Endodermal cell (in vitro differentiated cells): ENCODE measurements around the gene MRPL12. TPM values are rescaled to one million over a fixed set of nuclear protein-coding genes. Genes with fewer than 3 reads are reported as not detected.

Source experiments
- DNase-seq: peaks from one replicate; pipeline ENCODE4 v3.0.0-alpha.2; 2017
- H3K27ac ChIP-seq: 2 replicates; pipeline ENCODE4 v1.5.1; 2013; ENCODE audit warnings: mild to moderate bottlenecking, low read depth, low read length, moderate library complexity
- H3K27me3 ChIP-seq: 2 replicates; pipeline ENCODE4 v1.6.1; 2013; ENCODE audit warnings: mild to moderate bottlenecking, low read length, moderate library complexity; ENCODE audit not compliant: insufficient read depth, control insufficient read depth, poor library complexity, severe bottlenecking
- H3K36me3 ChIP-seq: 2 replicates; pipeline ENCODE4 v1.7.0; 2013; ENCODE audit warnings: mild to moderate bottlenecking, low read length, moderate library complexity; ENCODE audit not compliant: control insufficient read depth, insufficient read depth
- H3K4me1 ChIP-seq: one replicate; pipeline ENCODE4 v1.7.0; 2013; ENCODE audit warnings: low read length; ENCODE audit not compliant: control insufficient read depth, insufficient read depth
- H3K4me3 ChIP-seq: 2 replicates; pipeline ENCODE4 v1.5.1; 2013; ENCODE audit warnings: mild to moderate bottlenecking, low read length, moderate library complexity
- H3K9ac ChIP-seq: 2 replicates; pipeline ENCODE4 v1.6.1; 2013; ENCODE audit warnings: mild to moderate bottlenecking, low read length, moderate library complexity; ENCODE audit not compliant: poor library complexity, severe bottlenecking; ENCODE audit errors: extremely low read depth
- H3K9me3 ChIP-seq: 2 replicates; pipeline ENCODE4 v1.6.1; 2013; ENCODE audit warnings: mild to moderate bottlenecking, low read length, moderate library complexity; ENCODE audit not compliant: control insufficient read depth
- H3K27ac Mint-ChIP-seq: 2 replicates; pipeline ENCODE4 v1.8.0; 2020; ENCODE audit warnings: mixed read lengths
- H3K27me3 Mint-ChIP-seq: 2 replicates; pipeline ENCODE4 v1.8.0; 2021; ENCODE audit warnings: mild to moderate bottlenecking, mixed read lengths; ENCODE audit not compliant: insufficient read depth
- H3K36me3 Mint-ChIP-seq: 2 replicates; pipeline ENCODE4 v1.8.0; 2020; ENCODE audit warnings: low read depth, mixed read lengths
- H3K4me1 Mint-ChIP-seq: 2 replicates; pipeline ENCODE4 v1.8.0; 2020; ENCODE audit warnings: mixed read lengths
- H3K4me3 Mint-ChIP-seq: 2 replicates; pipeline ENCODE4 v1.8.0; 2020; ENCODE audit warnings: mild to moderate bottlenecking, moderate library complexity, mixed read lengths
- H3K9me3 Mint-ChIP-seq: 2 replicates; pipeline ENCODE4 v1.8.0; 2020; ENCODE audit warnings: mild to moderate bottlenecking, mixed read lengths
- WGBS, 2 experiments: methylation state at CpG; one replicate each; pipeline versions ENCODE4 v1.1.5 to v1.1.7; 2013; ENCODE audit warnings: missing lambda C conversion rate in 2 of 2, mixed read lengths in 1 of 2; ENCODE audit not compliant: insufficient coverage in 1 of 2, insufficient read length in 1 of 2; 5-methylcytosine and 5-hydroxymethylcytosine counted together
- total RNA-seq, 2 donors: library from RNA; stranded (reverse); fragmentation: NEBNext Ultra II Directional in 1 of 2; extraction: Animal tissue kit (Norgen Biotek cat#: 25700) in 1 of 2; gene quantifications; 2 replicates in 1 of 2; 3 replicates in 1 of 2; pipeline ENCODE4 v1.2.1, GENCODE V29; 2021
- TF ChIP-seq, protein P1 (sequence below): fragments of 200-600 bp; sonication (generic); conservative IDR thresholded peaks from 2 replicates; pipeline ENCODE4 v1.5.0; 2021; ENCODE audit warnings: antibody characterized with exemption, mild to moderate bottlenecking

The MRPL12 gene
- total RNA-seq, 2 donors from 2014 or later: 99.4 to 105 TPM

DNA sequence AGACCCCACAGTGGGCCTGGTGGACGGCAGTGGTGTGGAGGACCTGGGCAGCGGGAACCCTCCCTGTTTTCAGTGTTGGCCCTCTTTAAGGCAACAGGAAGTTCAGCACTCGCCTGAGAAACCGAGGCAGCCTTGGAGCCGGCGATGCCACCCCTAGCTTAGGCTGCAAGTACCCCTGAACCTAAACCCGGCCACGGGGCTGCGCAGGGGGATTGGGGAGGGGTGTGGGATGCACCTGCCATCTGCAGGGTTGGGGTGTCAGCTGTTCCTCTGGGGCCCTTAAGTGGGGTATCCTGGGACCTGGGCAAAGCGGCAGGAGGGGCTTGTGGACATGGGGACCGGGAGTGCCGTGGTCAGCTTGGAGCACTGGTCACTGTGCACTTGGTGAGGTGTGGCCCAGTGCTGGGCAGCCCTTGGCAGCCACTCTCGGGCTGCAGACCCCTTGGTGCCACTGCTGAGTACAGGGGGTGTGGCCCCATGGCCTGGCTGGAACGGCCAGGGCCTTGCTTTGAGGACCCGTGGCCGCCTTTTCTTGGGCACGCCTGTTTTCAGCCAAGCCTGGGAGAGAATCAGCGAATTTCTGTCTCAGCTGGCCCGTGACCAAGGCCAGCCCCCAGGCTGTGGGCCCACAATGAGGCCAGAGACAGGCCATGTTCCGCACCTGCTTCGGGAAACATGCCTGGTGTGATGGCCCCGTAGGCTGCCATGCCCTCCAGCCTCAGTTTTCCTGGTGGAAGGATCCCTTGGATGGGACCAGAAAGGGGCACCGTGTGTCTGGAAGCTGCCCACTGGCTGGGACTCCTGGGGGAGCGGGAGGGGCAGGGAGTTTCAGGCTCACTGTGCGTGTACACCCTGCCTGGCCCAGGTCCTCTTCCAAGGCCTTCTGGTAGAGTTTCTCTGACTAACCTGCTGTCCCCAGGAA, 4.8 kb downstream of the MRPL12 start:
- DNase-seq: no peak
- H3K36me3 ChIP-seq: peaks cover 37% of the 10 kb centered on the region
- peaks cover 3% of the 10 kb centered on the region for H3K27me3 Mint-ChIP-seq
- H3K36me3 Mint-ChIP-seq: peaks cover 32% of the 10 kb centered on the region
- H3K4me1 ChIP-seq: peaks cover 8% of the 10 kb centered on the region
- TF ChIP-seq, protein P1, sequence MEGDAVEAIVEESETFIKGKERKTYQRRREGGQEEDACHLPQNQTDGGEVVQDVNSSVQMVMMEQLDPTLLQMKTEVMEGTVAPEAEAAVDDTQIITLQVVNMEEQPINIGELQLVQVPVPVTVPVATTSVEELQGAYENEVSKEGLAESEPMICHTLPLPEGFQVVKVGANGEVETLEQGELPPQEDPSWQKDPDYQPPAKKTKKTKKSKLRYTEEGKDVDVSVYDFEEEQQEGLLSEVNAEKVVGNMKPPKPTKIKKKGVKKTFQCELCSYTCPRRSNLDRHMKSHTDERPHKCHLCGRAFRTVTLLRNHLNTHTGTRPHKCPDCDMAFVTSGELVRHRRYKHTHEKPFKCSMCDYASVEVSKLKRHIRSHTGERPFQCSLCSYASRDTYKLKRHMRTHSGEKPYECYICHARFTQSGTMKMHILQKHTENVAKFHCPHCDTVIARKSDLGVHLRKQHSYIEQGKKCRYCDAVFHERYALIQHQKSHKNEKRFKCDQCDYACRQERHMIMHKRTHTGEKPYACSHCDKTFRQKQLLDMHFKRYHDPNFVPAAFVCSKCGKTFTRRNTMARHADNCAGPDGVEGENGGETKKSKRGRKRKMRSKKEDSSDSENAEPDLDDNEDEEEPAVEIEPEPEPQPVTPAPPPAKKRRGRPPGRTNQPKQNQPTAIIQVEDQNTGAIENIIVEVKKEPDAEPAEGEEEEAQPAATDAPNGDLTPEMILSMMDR: no peak
- H3K27ac ChIP-seq: no peak overlapping the region
- H3K4me1 Mint-ChIP-seq: peaks cover 6% of the 10 kb centered on the region
- H3K9me3 Mint-ChIP-seq: no peaks in the 10 kb centered on the region
- no peaks in the 10 kb centered on the region for H3K9me3 ChIP-seq
- no peak overlapping the region for H3K27ac Mint-ChIP-seq
- no peak overlapping the region for H3K4me3 Mint-ChIP-seq
- 94 to 95% methylated on average over 20 to 25 of the region's 25 CpGs for WGBS, 2 experiments
- no peak overlapping the region for H3K4me3 ChIP-seq
- no peak overlapping the region for H3K9ac ChIP-seq
- no peaks in the 10 kb centered on the region for H3K27me3 ChIP-seq

DNA sequence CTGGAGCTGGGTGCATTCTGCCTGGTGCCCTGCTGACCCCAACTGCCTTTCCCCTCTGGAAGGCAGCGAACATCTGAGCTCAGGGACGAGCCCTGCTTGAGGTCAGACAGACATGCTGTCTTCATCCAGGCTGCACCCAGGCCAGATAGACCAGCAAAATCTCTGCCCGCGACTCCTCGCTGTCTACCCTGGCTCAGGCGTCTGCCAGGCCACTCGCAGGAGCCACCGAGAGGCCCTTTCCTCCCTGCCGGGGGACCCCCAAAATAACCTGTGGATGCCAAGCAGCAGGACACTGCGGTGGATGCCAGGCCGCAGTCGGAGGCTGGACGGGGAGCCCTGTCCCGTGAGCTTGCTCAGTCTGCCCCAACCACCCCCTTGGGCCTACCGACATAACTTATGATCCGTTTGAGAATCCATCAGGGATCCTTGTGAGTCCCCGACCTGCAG, 5.6 kb downstream of the MRPL12 start:
- Mint-ChIP-seq H3K27ac (no peak overlapping the region), H3K4me1 (peaks cover 6% of the 10 kb centered on the region), H3K9me3 (no peaks in the 10 kb centered on the region), H3K4me3 (no peak overlapping the region), H3K36me3 (peaks cover 32% of the 10 kb centered on the region), H3K27me3 (peaks cover 3% of the 10 kb centered on the region)
- no peaks in the 10 kb centered on the region for H3K27me3 ChIP-seq
- H3K9me3 ChIP-seq: no peaks in the 10 kb centered on the region
- no peak for DNase-seq
- peaks cover 12% of the 10 kb centered on the region for H3K4me1 ChIP-seq
- WGBS, 2 experiments: 87 to 93% methylated on average over 13 to 17 of the region's 17 CpGs
- peaks cover 37% of the 10 kb centered on the region for H3K36me3 ChIP-seq
- no peak overlapping the region for H3K4me3 ChIP-seq
- TF ChIP-seq, protein P1: no peak
- no peak overlapping the region for H3K9ac ChIP-seq
- H3K27ac ChIP-seq: no peak overlapping the region

DNA sequence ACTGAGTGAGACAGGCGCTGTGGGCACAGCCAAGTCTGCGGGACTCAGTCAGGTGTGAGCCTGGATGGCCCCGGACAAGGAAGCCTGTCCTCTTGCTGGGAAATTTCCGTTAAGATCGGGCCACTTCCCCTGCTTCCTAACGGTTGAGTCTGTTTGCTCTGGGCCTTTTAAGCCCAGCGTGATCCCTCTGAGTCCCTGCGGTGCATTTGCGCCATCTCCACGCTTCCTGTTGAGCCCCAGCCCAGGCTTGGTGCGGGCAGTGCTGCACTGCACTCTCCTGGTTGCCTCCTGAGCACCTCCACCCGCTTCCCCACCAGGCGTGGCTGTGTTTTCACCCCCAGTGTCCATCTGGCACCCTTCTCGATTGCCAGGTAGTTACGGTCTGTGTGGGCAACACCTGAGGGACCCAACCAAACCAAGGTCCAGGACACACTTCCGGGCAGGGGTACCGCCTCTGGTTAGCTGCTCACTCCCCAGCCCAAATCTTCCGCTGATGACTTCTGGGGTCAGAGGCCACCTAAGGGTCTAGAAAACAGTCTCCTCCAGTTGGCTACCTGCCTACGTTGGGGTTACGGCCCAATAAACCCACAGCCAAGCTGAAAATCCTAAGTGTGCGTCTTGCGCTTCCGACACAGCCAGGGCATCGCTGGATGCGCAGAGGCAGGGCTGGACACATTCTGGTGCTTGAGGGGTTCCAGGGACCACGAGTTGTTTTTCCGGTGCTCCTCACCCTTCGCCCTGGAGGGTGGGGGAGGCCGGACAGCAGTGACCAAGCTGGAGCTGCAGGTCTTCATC, 7.5 kb downstream of the MRPL12 start:
- 22 to 30% methylated on average over 25 to 29 of the region's 29 CpGs for WGBS, 2 experiments
- Mint-ChIP-seq H3K4me1 (peaks cover 6% of the 10 kb centered on the region), H3K27ac (no peak overlapping the region), H3K9me3 (no peaks in the 10 kb centered on the region), H3K4me3 (peak overlapping the region; percentile 50), H3K27me3 (peaks cover 3% of the 10 kb centered on the region), H3K36me3 (peaks cover 20% of the 10 kb centered on the region)
- Histone ChIP-seq H3K9ac (no peak overlapping the region), H3K36me3 (peaks cover 25% of the 10 kb centered on the region), H3K27me3 (no peaks in the 10 kb centered on the region), H3K27ac (no peak overlapping the region), H3K4me1 (peaks cover 12% of the 10 kb centered on the region), H3K9me3 (no peaks in the 10 kb centered on the region), H3K4me3 (peak overlapping the region; percentile 70)
- TF ChIP-seq, protein P1: no peak
- DNase-seq: peak; percentile 79
